HEK293 (cell line): Measurements from ENCODE around the gene LDLRAD4.

Source experiments
- CTCF ChIA-PET: fragments of 350-600 bp; formaldehyde crosslinking; extraction: SDS; loops from one replicate; lab custom pipeline; 2021; ENCODE audit warnings: antibody characterized with exemption; lab: Yijun Ruan, JAX
- POLR2A ChIA-PET: fragments of 300-600 bp; formaldehyde crosslinking; extraction: SDS; loops from one replicate; lab custom pipeline; 2020; ENCODE audit warnings: antibody characterized with exemption, inconsistent platforms; lab: Yijun Ruan, JAX
- H3K27ac ChIP-seq: fragments of 200-500 bp; sonication (Bioruptor generic); 2 replicates; pipeline ENCODE4 v1.5.1; 2014; ENCODE audit warnings: low read depth, low read length, control low read depth, inconsistent platforms; ENCODE audit errors: extremely low read depth
- H3K36me3 ChIP-seq, 2 experiments: fragments of 200-500 bp in 1 of 2; sonication (Bioruptor generic) in 1 of 2; 1 replicate in 1 of 2; 2 replicates in 1 of 2; pipeline ENCODE4 v1.5.1; 2014 to 2017; ENCODE audit warnings: inconsistent platforms in 2 of 2, low read length in 2 of 2; ENCODE audit not compliant: control insufficient read depth in 2 of 2, insufficient read depth in 1 of 2
- H3K4me1 ChIP-seq: fragments of 200-500 bp; sonication (Bioruptor generic); 2 replicates; pipeline ENCODE4 v1.5.1; 2014; ENCODE audit warnings: mild to moderate bottlenecking, low read length, inconsistent platforms; ENCODE audit not compliant: control insufficient read depth, insufficient read depth
- H3K4me3 ChIP-seq: 2 replicates; pipeline ENCODE4 v1.5.1; 2011; ENCODE audit warnings: low read depth, mild to moderate bottlenecking, control low read depth, low read length, moderate library complexity
- H3K9me3 ChIP-seq: fragments of 200-500 bp; sonication (Bioruptor generic); 2 replicates; pipeline ENCODE4 v1.5.1; 2014; ENCODE audit warnings: low read depth, low read length, inconsistent platforms; ENCODE audit not compliant: control insufficient read depth, insufficient read depth
- HIC1 ChIP-seq: fragments of 450-650 bp; formaldehyde crosslinking; IDR thresholded peaks from 2 replicates; pipeline ENCODE4 v1.5.1; 2016; ENCODE audit warnings: missing biosample characterization, missing genetic modification characterization
- KLF10 ChIP-seq: fragments of 450-650 bp; IDR thresholded peaks from 2 replicates; pipeline ENCODE4 v1.5.1; 2018; ENCODE audit warnings: missing biosample characterization, mild to moderate bottlenecking, missing genetic modification characterization
- REST ChIP-seq: fragments of 450-650 bp; formaldehyde crosslinking; IDR thresholded peaks from 2 replicates; pipeline ENCODE4 v1.5.1; 2016; ENCODE audit warnings: missing biosample characterization, missing genetic modification characterization
- TCF7L2 ChIP-seq: IDR thresholded peaks from 2 replicates; pipeline ENCODE4 v1.6.1; 2011; ENCODE audit warnings: low read depth, mild to moderate bottlenecking, inconsistent platforms, low read length, moderate library complexity, borderline replicate concordance
- ZBTB11 ChIP-seq: fragments of 450-650 bp; formaldehyde crosslinking; conservative IDR thresholded peaks from 2 replicates; pipeline ENCODE4 v1.5.1; 2016; ENCODE audit warnings: low read depth, missing biosample characterization, missing genetic modification characterization
- ZIC2 ChIP-seq: fragments of 450-650 bp; formaldehyde crosslinking; IDR thresholded peaks from 2 replicates; pipeline ENCODE4 v1.5.1; 2016; ENCODE audit warnings: missing biosample characterization, missing genetic modification characterization
- ZNF121 ChIP-seq: fragments of 450-650 bp; formaldehyde crosslinking; IDR thresholded peaks from 2 replicates; pipeline ENCODE4 v1.5.1; 2016; ENCODE audit warnings: missing biosample characterization, missing genetic modification characterization
- ZNF133 ChIP-seq: fragments of 450-650 bp; formaldehyde crosslinking; IDR thresholded peaks from 2 replicates; pipeline ENCODE4 v1.5.1; 2016; ENCODE audit warnings: missing biosample characterization, missing genetic modification characterization
- ZNF146 ChIP-seq: fragments of 450-650 bp; formaldehyde crosslinking; IDR thresholded peaks from 2 replicates; pipeline ENCODE4 v1.5.1; 2016; ENCODE audit warnings: missing biosample characterization, missing genetic modification characterization
- ZNF214 ChIP-seq: fragments of 450-650 bp; formaldehyde crosslinking; IDR thresholded peaks from 2 replicates; pipeline ENCODE4 v1.5.1; 2017; ENCODE audit warnings: missing biosample characterization, mild to moderate bottlenecking, missing genetic modification characterization, borderline replicate concordance
- ZNF292 ChIP-seq: fragments of 450-650 bp; formaldehyde crosslinking; IDR thresholded peaks from 2 replicates; pipeline ENCODE4 v1.5.1; 2016; ENCODE audit warnings: low read depth, missing biosample characterization, missing genetic modification characterization, borderline replicate concordance
- ZNF426 ChIP-seq: fragments of 450-650 bp; formaldehyde crosslinking; IDR thresholded peaks from 2 replicates; pipeline ENCODE4 v1.5.1; 2017; ENCODE audit warnings: missing biosample characterization, missing genetic modification characterization, mild to moderate bottlenecking, inconsistent platforms, moderate library complexity
- ZNF501 ChIP-seq: fragments of 450-650 bp; formaldehyde crosslinking; IDR thresholded peaks from 2 replicates; pipeline ENCODE4 v1.5.1; 2016; ENCODE audit warnings: missing biosample characterization, missing genetic modification characterization
- ZNF530 ChIP-seq: fragments of 450-650 bp; formaldehyde crosslinking; IDR thresholded peaks from 2 replicates; pipeline ENCODE4 v1.5.1; 2016; ENCODE audit warnings: low read depth, missing biosample characterization, missing genetic modification characterization
- ZNF600 ChIP-seq: fragments of 450-650 bp; formaldehyde crosslinking; IDR thresholded peaks from 2 replicates; pipeline ENCODE4 v1.5.1; 2016; ENCODE audit warnings: missing biosample characterization, missing genetic modification characterization
- ZNF610 ChIP-seq: fragments of 450-650 bp; formaldehyde crosslinking; IDR thresholded peaks from 2 replicates; pipeline ENCODE4 v1.5.1; 2016; ENCODE audit warnings: missing biosample characterization, missing genetic modification characterization, borderline replicate concordance
- ZNF768 ChIP-seq: fragments of 450-650 bp; formaldehyde crosslinking; IDR thresholded peaks from 2 replicates; pipeline ENCODE4 v1.5.1; 2018; ENCODE audit warnings: missing biosample characterization, mild to moderate bottlenecking, missing genetic modification characterization
- ZSCAN16 ChIP-seq: fragments of 450-650 bp; formaldehyde crosslinking; IDR thresholded peaks from 2 replicates; pipeline ENCODE4 v1.5.1; 2016; ENCODE audit warnings: missing biosample characterization, missing genetic modification characterization
- ZSCAN30 ChIP-seq: fragments of 450-650 bp; IDR thresholded peaks from 2 replicates; pipeline ENCODE4 v1.5.1; 2018; ENCODE audit warnings: missing biosample characterization, mild to moderate bottlenecking, missing genetic modification characterization, moderate library complexity
- ZXDB ChIP-seq: fragments of 450-650 bp; formaldehyde crosslinking; IDR thresholded peaks from 2 replicates; pipeline ENCODE4 v1.5.1; 2016; ENCODE audit warnings: missing biosample characterization, missing genetic modification characterization

LDLRAD4 gene

GRCh38 chr18:13302457-13303225, 84.1 kb downstream of the LDLRAD4 start:
- H3K4me3 ChIP-seq, result no peak overlapping the region
- POLR2A ChIA-PET, result interaction anchor here (0.9 kb wide), 1 partner anchor 84 kb away, joined by 3 read pairs; the partner anchor contains the start of gene LDLRAD4
- no peaks in the 10 kb centered on the region for H3K36me3 ChIP-seq
- peaks cover 14% of the 10 kb centered on the region for H3K4me1 ChIP-seq
- no peaks in the 10 kb centered on the region for H3K9me3 ChIP-seq
- CTCF ChIA-PET, result interaction anchor here (0.7 to 1.3 kb wide), 6 partner anchors 14 to 500 kb away, joined by 3 to 5 read pairs (median 3); no protein-coding TSS in a partner anchor
- H3K27ac ChIP-seq, result no peak overlapping the region
- TF ChIP-seq ZNF501 (tag by site-specific recombination) (no peak), KLF10 (tag by site-specific recombination) (no peak), ZNF768 (tag by site-specific recombination) (no peak), ZNF600 (tag by site-specific recombination) (peak; percentile 92), ZIC2 (tag by site-specific recombination) (peak; percentile 62), ZNF530 (tag by site-specific recombination) (no peak), REST (tag by site-specific recombination) (peak; percentile 43), HIC1 (tag by site-specific recombination) (0 out of 2 replicates have a peak, but pooled peaks have one; percentile 43), ZNF610 (tag by site-specific recombination) (no peak)

GRCh38 chr18:13303756-13304364, 85.3 kb downstream of the LDLRAD4 start:
- ChIA-PET POLR2A (no interaction called here), CTCF (interaction anchor here (0.6 to 1.0 kb wide), 4 partner anchors 88 to 775 kb away, joined by 3 to 4 read pairs (median 3); no protein-coding TSS in a partner anchor)
- Histone ChIP-seq H3K4me1 (peaks cover 14% of the 10 kb centered on the region), H3K4me3 (no peak overlapping the region), H3K9me3 (no peaks in the 10 kb centered on the region), H3K36me3 (no peaks in the 10 kb centered on the region), H3K27ac (no peak overlapping the region)
- TF ChIP-seq ZNF426 (no peak), ZNF133 (tag by site-specific recombination) (peak; percentile 45; the same call in 1 of the 2 replicates)

- no peaks in the 10 kb centered on the region for H3K36me3 ChIP-seq
- H3K4me1 ChIP-seq, result peaks cover 14% of the 10 kb centered on the region
- H3K9me3 ChIP-seq, result no peaks in the 10 kb centered on the region
- no peak overlapping the region for H3K4me3 ChIP-seq
- H3K27ac ChIP-seq, result no peak overlapping the region
- ChIA-PET CTCF (no interaction called here), POLR2A (no interaction called here)
- TF ChIP-seq ZSCAN16 (no peak), ZNF146 (tag by site-specific recombination) (no peak), ZNF121 (tag by site-specific recombination) (no peak), ZNF292 (tag by site-specific recombination) (no peak), TCF7L2 (no peak), ZNF214 (tag by site-specific recombination) (no peak), ZBTB11 (tag by site-specific recombination) (no peak), ZXDB (tag by site-specific recombination) (no peak), ZSCAN30 (tag by site-specific recombination) (no peak)
Measured at GRCh38 chr18:13305301-13305700, 86.7 kb downstream of the LDLRAD4 start.
